Activated naive CD4-positive, alpha-beta T cell treated with anti-CD3 and anti-CD28 coated beads for 36 hours (primary cell): ENCODE results near the gene EPB41. TPM values are rescaled to one million over a fixed set of nuclear protein-coding genes. Genes with fewer than 3 reads are reported as not detected.
"Not testable (repeated sequence)": the region's sequence is repeated elsewhere in the genome, so short reads cannot be mapped to it uniquely, and the experiment has no call there.

Experiments used
- CTCF ChIA-PET: fragments of 350-600 bp; sonication (Branson Sonifier 250); formaldehyde crosslinking; loops from one replicate; lab custom pipeline; 2021; ENCODE audit warnings: antibody characterized with exemption; lab: Charles Lee
- DNase-seq: peaks from one replicate; pipeline ENCODE4 v3.0.0-alpha.2; 2020
- H3K27ac Mint-ChIP-seq: one replicate; pipeline ENCODE4 v1.8.0; 2021; ENCODE audit warnings: mild to moderate bottlenecking, mixed read lengths
- H3K27me3 Mint-ChIP-seq: one replicate; pipeline ENCODE4 v1.8.0; 2021; ENCODE audit warnings: low read depth, mixed read lengths
- H3K36me3 Mint-ChIP-seq: one replicate; pipeline ENCODE4 v1.8.0; 2021; ENCODE audit warnings: low read depth, mixed read lengths
- H3K4me1 Mint-ChIP-seq: one replicate; pipeline ENCODE4 v1.8.0; 2021; ENCODE audit warnings: low read depth, mixed read lengths
- H3K4me3 Mint-ChIP-seq: one replicate; pipeline ENCODE4 v1.8.0; 2021; ENCODE audit warnings: mild to moderate bottlenecking, moderate library complexity, mixed read lengths
- H3K9me3 Mint-ChIP-seq: one replicate; pipeline ENCODE4 v1.8.0; 2021; ENCODE audit warnings: mixed read lengths
- intact Hi-C: fragments of 100-400 bp; cut with micrococcal nuclease; formaldehyde crosslinking; loops from one replicate; pipeline ENCODE4 v1.15.1; 2023
- total RNA-seq, 2 experiments: library from RNA; stranded (reverse); gene quantifications; one replicate each; pipeline ENCODE4 v1.2.3, GENCODE V29; 2021

Gene EPB41
- total RNA-seq, 2 experiments from 2014 or later, result 97.4 to 100 TPM

- no peaks in the 10 kb centered on the region for H3K9me3 Mint-ChIP-seq
- intact Hi-C loops, result no loop called here
- no peak for DNase-seq
- peaks cover 9% of the 10 kb centered on the region for H3K4me1 Mint-ChIP-seq
- peaks cover 27% of the 10 kb centered on the region for H3K27me3 Mint-ChIP-seq
- CTCF ChIA-PET, result interaction anchor here (1.3 kb wide), 1 partner anchor 244 kb away, joined by 4 read pairs; no protein-coding TSS in a partner anchor
- no peaks in the 10 kb centered on the region for H3K36me3 Mint-ChIP-seq
- peak overlapping the region; percentile 70 for H3K4me3 Mint-ChIP-seq
- no peak overlapping the region for H3K27ac Mint-ChIP-seq
Observed at GRCh38 chr1:29126198-29126597, 211.8 kb downstream of the EPB41 start.

GRCh38 chr1:29128739-29129138 lies 214.4 kb downstream of the EPB41 start:
- H3K9me3 Mint-ChIP-seq, result no peaks in the 10 kb centered on the region
- H3K27me3 Mint-ChIP-seq, result peaks cover 27% of the 10 kb centered on the region
- CTCF ChIA-PET, result interaction anchor here (1.5 kb wide), 1 partner anchor 74 kb away, joined by 4 read pairs; no protein-coding TSS in a partner anchor
- no peaks in the 10 kb centered on the region for H3K36me3 Mint-ChIP-seq
- H3K4me3 Mint-ChIP-seq, result no peak overlapping the region
- no peak overlapping the region for H3K27ac Mint-ChIP-seq
- H3K4me1 Mint-ChIP-seq, result peaks cover 6% of the 10 kb centered on the region
- no peak for DNase-seq
- intact Hi-C loops, result no loop called here

GRCh38 chr1:29129916-29130315 lies 215.5 kb downstream of the EPB41 start:
- H3K4me1 Mint-ChIP-seq, result peaks cover 10% of the 10 kb centered on the region
- no peaks in the 10 kb centered on the region for H3K9me3 Mint-ChIP-seq
- DNase-seq, result no peak
- no peak overlapping the region for H3K4me3 Mint-ChIP-seq
- CTCF ChIA-PET, result no interaction called here
- intact Hi-C loops, result no loop called here
- peaks cover 30% of the 10 kb centered on the region for H3K27me3 Mint-ChIP-seq
- no peak overlapping the region for H3K27ac Mint-ChIP-seq
- H3K36me3 Mint-ChIP-seq, result no peaks in the 10 kb centered on the region

DNA sequence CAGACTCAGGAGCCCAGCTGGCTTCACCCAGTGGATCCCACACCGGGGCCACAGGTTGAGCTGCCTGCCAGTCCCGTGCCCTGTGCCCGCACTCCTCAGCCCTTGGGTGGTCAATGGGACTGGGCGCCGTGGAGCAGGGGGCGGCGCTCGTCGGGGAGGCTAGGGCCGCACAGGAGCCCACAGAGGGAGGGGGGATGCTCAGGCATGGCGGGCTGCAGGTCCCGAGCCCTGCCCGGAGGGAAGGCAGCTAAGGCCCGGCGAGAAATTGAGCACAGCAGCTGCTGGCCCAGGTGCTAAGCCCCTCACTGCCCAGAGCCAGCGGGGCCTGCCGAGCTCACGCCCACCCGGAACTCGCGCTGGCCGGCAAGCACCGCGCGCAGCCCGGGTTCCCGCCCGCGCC lies 216.7 kb downstream of the EPB41 start:
- H3K4me1 Mint-ChIP-seq, intact Hi-C loops, H3K36me3 Mint-ChIP-seq, DNase-seq, H3K27ac Mint-ChIP-seq, CTCF ChIA-PET, H3K9me3 Mint-ChIP-seq, H3K4me3 Mint-ChIP-seq: not testable (repeated sequence)
- H3K27me3 Mint-ChIP-seq, result peaks cover 22% of the 10 kb centered on the region

DNA sequence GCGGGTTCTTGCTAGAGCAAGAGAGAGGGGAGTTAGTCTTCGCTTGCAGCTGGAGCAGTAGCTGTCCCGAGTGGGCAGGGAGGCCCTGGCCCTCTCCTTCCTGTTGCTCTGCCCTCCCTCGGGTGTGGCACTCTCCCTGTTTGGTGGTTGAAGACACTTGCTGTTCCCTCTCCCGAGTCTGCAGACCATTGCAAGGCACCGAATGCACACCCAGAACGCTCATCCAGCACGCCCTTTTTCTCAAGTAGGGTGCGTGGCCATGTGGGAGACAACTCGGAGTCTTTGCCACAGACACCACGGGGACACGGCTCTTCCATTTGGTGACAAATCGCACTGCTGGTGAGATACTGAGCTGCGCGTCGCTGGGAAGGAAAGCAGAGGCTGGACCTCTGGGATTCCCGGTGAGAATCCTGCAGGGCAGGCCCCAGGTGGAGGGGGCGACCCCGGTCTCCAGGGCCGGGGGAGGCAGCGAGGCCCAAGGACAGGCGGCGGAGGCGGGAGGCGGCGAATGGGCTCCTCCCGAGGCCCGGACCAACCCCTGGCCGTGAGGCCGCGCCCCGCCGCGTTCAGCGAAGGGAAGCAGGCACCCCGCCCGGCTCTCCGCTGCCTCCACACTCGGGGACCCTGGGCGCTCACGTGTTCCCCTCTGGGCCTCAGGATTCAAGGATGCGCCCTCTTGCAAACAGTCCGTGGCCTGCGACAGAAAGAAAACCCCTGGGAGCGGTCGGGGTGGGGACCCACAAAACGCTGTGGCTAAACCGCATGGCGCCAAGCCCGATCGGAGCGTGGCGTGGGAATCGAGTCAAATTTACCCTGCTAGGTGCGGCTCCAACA lies 219.7 kb downstream of the EPB41 start:
- intact Hi-C loops, result no loop called here
- Mint-ChIP-seq H3K27me3 (peaks cover 24% of the 10 kb centered on the region), H3K36me3 (no peaks in the 10 kb centered on the region), H3K4me3 (peak overlapping the region; percentile 27), H3K4me1 (peaks cover 5% of the 10 kb centered on the region), H3K9me3 (no peaks in the 10 kb centered on the region), H3K27ac (no peak overlapping the region)
- CTCF ChIA-PET, result no interaction called here
- DNase-seq, result no peak

- Mint-ChIP-seq H3K27ac (no peak overlapping the region), H3K27me3 (peaks cover 24% of the 10 kb centered on the region), H3K4me3 (no peak overlapping the region), H3K9me3 (no peaks in the 10 kb centered on the region), H3K4me1 (peaks cover 5% of the 10 kb centered on the region), H3K36me3 (no peaks in the 10 kb centered on the region)
- CTCF ChIA-PET, result interaction anchor here (0.6 kb wide), 1 partner anchor 512 kb away, joined by 3 read pairs; no protein-coding TSS in a partner anchor
- intact Hi-C loops, result no loop called here
- DNase-seq, result no peak
Observed at GRCh38 chr1:29134695-29135028, 220.3 kb downstream of the EPB41 start.

DNA sequence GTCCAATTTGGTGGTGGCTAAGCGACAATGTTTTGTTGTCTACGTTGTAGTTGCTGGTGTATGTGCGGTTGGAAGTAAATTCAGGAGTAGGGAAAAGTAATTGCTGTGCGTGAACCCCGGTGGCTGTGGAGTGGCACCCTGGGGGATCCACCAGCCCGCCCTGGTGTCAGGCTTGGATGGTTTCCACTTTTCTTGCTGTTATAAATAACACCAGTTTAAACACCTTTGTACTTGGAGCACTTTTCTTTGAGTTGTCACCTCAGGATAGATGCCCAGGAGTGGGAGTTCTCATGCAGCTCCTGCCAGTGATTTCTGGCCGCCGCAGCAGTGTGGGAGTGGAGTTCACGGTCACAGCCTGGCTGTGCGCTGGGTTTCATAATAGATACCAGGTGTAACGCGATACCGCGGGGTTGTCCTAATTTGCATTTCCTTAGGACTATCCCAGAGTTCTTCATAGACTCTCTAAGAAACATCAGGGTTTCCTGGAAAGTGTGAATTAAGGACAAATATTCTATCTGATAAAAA lies 222.1 kb downstream of the EPB41 start:
- DNase-seq, result no peak
- Mint-ChIP-seq H3K27me3 (peaks cover 18% of the 10 kb centered on the region), H3K4me3 (no peak overlapping the region), H3K9me3 (peaks cover 1% of the 10 kb centered on the region), H3K4me1 (peaks cover 5% of the 10 kb centered on the region), H3K27ac (no peak overlapping the region), H3K36me3 (no peaks in the 10 kb centered on the region)
- CTCF ChIA-PET, result no interaction called here
- intact Hi-C loops, result no loop called here

DNA sequence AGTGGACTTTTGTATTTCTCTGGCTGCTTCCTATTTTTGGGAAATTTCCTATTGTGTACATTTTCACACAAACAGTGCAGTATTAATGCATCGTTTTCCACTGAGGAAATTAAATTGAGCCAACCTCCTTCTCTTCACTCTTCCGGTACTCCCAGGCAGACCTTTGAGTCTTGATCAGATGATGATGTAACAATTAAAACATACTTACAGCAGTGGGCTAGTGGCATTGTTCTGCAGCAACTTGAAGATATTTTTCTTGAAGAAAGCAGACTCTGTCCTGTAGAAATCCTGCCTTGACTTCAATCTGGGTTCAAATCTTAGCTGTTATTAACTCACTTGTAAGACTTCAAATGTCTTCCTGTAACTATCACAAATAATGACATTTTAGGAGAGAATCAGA lies 228.3 kb downstream of the EPB41 start:
- CTCF ChIA-PET, result no interaction called here
- no peak overlapping the region for H3K4me3 Mint-ChIP-seq
- no peaks in the 10 kb centered on the region for H3K4me1 Mint-ChIP-seq
- no peak for DNase-seq
- peaks cover 8% of the 10 kb centered on the region for H3K9me3 Mint-ChIP-seq
- H3K27me3 Mint-ChIP-seq, result no peaks in the 10 kb centered on the region
- no peak overlapping the region for H3K27ac Mint-ChIP-seq
- H3K36me3 Mint-ChIP-seq, result peaks cover 33% of the 10 kb centered on the region
- intact Hi-C loops, result no loop called here

DNA sequence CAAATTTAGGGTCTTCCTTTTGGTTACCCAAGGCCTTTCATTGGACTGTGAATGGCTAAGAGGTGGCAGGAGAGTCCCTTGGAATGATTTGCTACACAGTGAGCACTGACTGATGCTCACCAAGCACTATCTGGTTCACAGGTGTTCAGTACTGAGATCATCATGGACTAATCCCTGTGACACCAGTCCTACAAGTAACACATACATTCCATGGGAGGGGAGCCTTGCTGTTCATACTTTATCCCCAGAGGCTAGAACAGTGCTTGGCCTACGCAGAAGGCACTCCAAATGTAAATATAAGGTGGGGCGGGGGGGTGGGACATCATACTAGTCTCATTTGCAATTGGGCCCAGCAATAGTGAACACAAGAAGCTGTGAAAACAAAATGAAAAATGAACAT lies 229.8 kb downstream of the EPB41 start:
- no peak for DNase-seq
- Mint-ChIP-seq H3K4me1 (no peaks in the 10 kb centered on the region), H3K4me3 (no peak overlapping the region), H3K9me3 (peaks cover 8% of the 10 kb centered on the region), H3K27ac (no peak overlapping the region), H3K36me3 (peaks cover 48% of the 10 kb centered on the region), H3K27me3 (no peaks in the 10 kb centered on the region)
- intact Hi-C loops, result no loop called here
- CTCF ChIA-PET, result no interaction called here

DNA sequence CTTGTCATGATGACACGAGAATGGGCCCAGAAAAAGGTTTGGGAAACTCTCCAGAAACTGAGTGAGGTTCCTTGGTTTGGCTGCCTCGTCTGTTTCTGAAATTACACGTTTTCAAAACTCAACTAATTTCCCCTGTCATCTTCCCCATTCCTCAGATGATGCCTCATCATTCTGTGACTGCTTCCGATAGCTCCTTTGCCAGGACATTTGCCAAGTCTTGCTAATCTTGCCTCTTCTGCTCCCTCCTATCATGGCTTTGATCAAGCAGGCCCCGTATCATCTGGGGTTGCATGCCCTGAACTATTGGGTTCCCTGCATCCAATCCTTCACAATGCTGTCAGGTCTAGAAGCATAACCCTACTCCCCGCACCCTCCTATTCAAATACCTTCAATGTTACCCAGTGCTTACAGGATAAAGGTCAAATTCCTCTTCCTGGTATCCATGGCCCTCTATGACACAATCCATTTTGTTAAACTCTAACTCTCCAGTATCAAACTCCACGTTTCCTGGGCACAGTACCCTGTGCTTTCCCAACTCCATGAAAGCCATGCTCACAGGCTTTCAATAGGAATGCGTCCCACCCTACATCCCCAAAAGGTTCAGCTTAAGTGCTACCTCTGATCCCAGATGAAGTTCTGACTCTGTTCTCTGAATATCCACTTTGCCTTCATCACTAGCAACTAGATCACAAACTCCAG lies 231.5 kb downstream of the EPB41 start:
- peaks cover 7% of the 10 kb centered on the region for H3K9me3 Mint-ChIP-seq
- H3K27ac Mint-ChIP-seq, result peak overlapping the region; percentile 46
- intact Hi-C loops, result no loop called here
- DNase-seq, result no peak
- no peaks in the 10 kb centered on the region for H3K4me1 Mint-ChIP-seq
- no peaks in the 10 kb centered on the region for H3K27me3 Mint-ChIP-seq
- no peak overlapping the region for H3K4me3 Mint-ChIP-seq
- H3K36me3 Mint-ChIP-seq, result peaks cover 64% of the 10 kb centered on the region
- CTCF ChIA-PET, result no interaction called here

GRCh38 chr1:29148656-29149491 lies 234.5 kb downstream of the EPB41 start:
- CTCF ChIA-PET, result no interaction called here
- peak overlapping the region; percentile 18 for H3K27ac Mint-ChIP-seq
- intact Hi-C loops, result no loop called here
- no peaks in the 10 kb centered on the region for H3K27me3 Mint-ChIP-seq
- H3K4me1 Mint-ChIP-seq, result no peaks in the 10 kb centered on the region
- peaks cover 6% of the 10 kb centered on the region for H3K9me3 Mint-ChIP-seq
- H3K4me3 Mint-ChIP-seq, result no peak overlapping the region
- peaks cover 83% of the 10 kb centered on the region for H3K36me3 Mint-ChIP-seq
- no peak for DNase-seq

GRCh38 chr1:29150346-29150745 lies 236.0 kb downstream of the EPB41 start:
- H3K4me3 Mint-ChIP-seq, H3K27ac Mint-ChIP-seq, H3K4me1 Mint-ChIP-seq, H3K27me3 Mint-ChIP-seq, intact Hi-C loops, DNase-seq, CTCF ChIA-PET, H3K9me3 Mint-ChIP-seq: not testable (repeated sequence)
- H3K36me3 Mint-ChIP-seq, result peaks cover 87% of the 10 kb centered on the region
